Suprapubic skin (tissue), 4 donors: Measurements from ENCODE around the gene JMJD8. TPM values are rescaled to one million over a fixed set of nuclear protein-coding genes. Genes with fewer than 3 reads are reported as not detected.
A peak's percentile ranks its signal among the peaks of the same experiment; 100 is the strongest.

Experiments
- DNase-seq, 2 donors: peaks; one replicate each; pipeline ENCODE4 v3.0.0-alpha.2; 2019; ENCODE audit warnings: low spot score in 2 of 2
- H3K27ac ChIP-seq: fragments of 200-600 bp; sonication (generic); one replicate; pipeline ENCODE4 v1.5.1; 2019
- H3K27me3 ChIP-seq: fragments of 200-600 bp; sonication (generic); one replicate; pipeline ENCODE4 v1.5.1; 2019
- H3K36me3 ChIP-seq: fragments of 200-600 bp; sonication (generic); one replicate; pipeline ENCODE4 v1.5.1; 2019
- H3K4me1 ChIP-seq: fragments of 200-600 bp; sonication (generic); one replicate; pipeline ENCODE4 v1.5.1; 2019
- H3K4me3 ChIP-seq: fragments of 200-600 bp; sonication (generic); one replicate; pipeline ENCODE4 v1.5.1; 2019; ENCODE audit warnings: mild to moderate bottlenecking
- H3K9me3 ChIP-seq: fragments of 200-600 bp; sonication (generic); one replicate; pipeline ENCODE4 v1.5.1; 2019
- CTCF ChIP-seq, 2 donors: fragments of 200-600 bp in 1 of 2; fragments of 450-650 bp in 1 of 2; sonication (generic) in 1 of 2; IDR thresholded peaks; one replicate each; pipeline ENCODE4 v1.5.1; 2016 to 2019; ENCODE audit warnings: antibody characterized with exemption in 2 of 2, mild to moderate bottlenecking in 1 of 2, moderate library complexity in 1 of 2
- EP300 ChIP-seq: sonication (generic); formaldehyde crosslinking; IDR thresholded peaks from one replicate; pipeline ENCODE4 v1.6.1; 2017; ENCODE audit warnings: antibody characterized with exemption
- POLR2A ChIP-seq, 2 donors: fragments of 450-650 bp; IDR thresholded peaks; one replicate each; pipeline ENCODE4 v1.6.1; 2017; ENCODE audit warnings: antibody characterized with exemption in 2 of 2, mild to moderate bottlenecking in 2 of 2, moderate library complexity in 2 of 2
- POLR2AphosphoS5 ChIP-seq, 3 donors: sonication (generic); formaldehyde crosslinking; IDR thresholded peaks; one replicate each; pipeline ENCODE4 v1.6.1; 2017; ENCODE audit warnings: antibody characterized with exemption in 3 of 3
- WGBS: methylation state at CpG from one replicate; pipeline ENCODE4 v1.1.5; 2018; 5-methylcytosine and 5-hydroxymethylcytosine counted together
- total RNA-seq, 4 donors: library from RNA; depleted of rRNA; stranded (reverse); fragments of >200 nt; gene quantifications; one replicate each; pipeline ENCODE4 v1.1.0, GENCODE V29; 2016

The JMJD8 gene
- total RNA-seq, 4 donors from 2014 or later: 47.0 to 87.4 (median 60.5) TPM

- peaks cover 37% of the 10 kb centered on the region for H3K36me3 ChIP-seq
- no peak for DNase-seq
- peaks cover 4% of the 10 kb centered on the region for H3K27me3 ChIP-seq
- WGBS: 0% methylated on average over 3 of the region's 73 CpGs
- H3K9me3 ChIP-seq: no peaks in the 10 kb centered on the region
- H3K4me3 ChIP-seq: peak within 1 kb of the TSS; percentile 38
- no peak for TF ChIP-seq POLR2A (IDR thresholded peaks at IDR 0.05)
- no peak for TF ChIP-seq POLR2AphosphoS5 (IDR thresholded peaks at IDR 0.05)
- TF ChIP-seq CTCF (IDR thresholded peaks at IDR 0.05): no peak
- TF ChIP-seq EP300: no peak
- H3K4me1 ChIP-seq: peaks cover 54% of the 10 kb centered on the region
- H3K27ac ChIP-seq: no peak within 1 kb of the TSS
These were observed 8.9 kb downstream of the JMJD8 start, which contains the start of gene RHBDL1 for GRCh38 chr16:674968-675883. Gene RHBDL1, plus strand, starts transcription at chr16:675671. Its CDS starts 120 bp downstream, at chr16:675791.

GRCh38 chr16:674214-674881 is 9.8 kb downstream of the JMJD8 start:
- Histone ChIP-seq H3K27ac (no peak overlapping the region), H3K36me3 (peaks cover 46% of the 10 kb centered on the region), H3K4me3 (no peak overlapping the region), H3K4me1 (peaks cover 50% of the 10 kb centered on the region), H3K27me3 (peaks cover 4% of the 10 kb centered on the region), H3K9me3 (no peaks in the 10 kb centered on the region)
- no peak for DNase-seq
- TF ChIP-seq CTCF (IDR thresholded peaks at IDR 0.05): no peak
- TF ChIP-seq POLR2A (IDR thresholded peaks at IDR 0.05): no peak
- no peak for TF ChIP-seq EP300
- 70% methylated on average over 6 of the region's 22 CpGs for WGBS

- Histone ChIP-seq H3K4me3 (no peak overlapping the region), H3K27me3 (peaks cover 4% of the 10 kb centered on the region), H3K27ac (no peak overlapping the region), H3K9me3 (no peaks in the 10 kb centered on the region), H3K4me1 (peaks cover 50% of the 10 kb centered on the region), H3K36me3 (peaks cover 51% of the 10 kb centered on the region)
- no CpG with 5 or more reads among the region's 18 CpGs for WGBS
- no peak for DNase-seq
- TF ChIP-seq EP300 (no peak), POLR2A (IDR thresholded peaks at IDR 0.05) (no peak), CTCF (IDR thresholded peaks at IDR 0.05) (no peak), POLR2AphosphoS5 (IDR thresholded peaks at IDR 0.05) (no peak)
These were observed 10.6 kb downstream of the JMJD8 start for GRCh38 chr16:673399-673991.

GRCh38 chr16:672851-673250 is 11.3 kb downstream of the JMJD8 start:
- TF ChIP-seq EP300 (no peak), POLR2AphosphoS5 (IDR thresholded peaks at IDR 0.05) (no peak), POLR2A (IDR thresholded peaks at IDR 0.05) (no peak), CTCF (IDR thresholded peaks at IDR 0.05) (no peak)
- 96% methylated on average over 20 of the region's 21 CpGs for WGBS
- Histone ChIP-seq H3K4me3 (no peak overlapping the region), H3K9me3 (no peaks in the 10 kb centered on the region), H3K4me1 (peaks cover 44% of the 10 kb centered on the region), H3K36me3 (peaks cover 51% of the 10 kb centered on the region), H3K27me3 (peaks cover 4% of the 10 kb centered on the region), H3K27ac (no peak overlapping the region)
- no peak for DNase-seq

GRCh38 chr16:672371-672770 is 11.8 kb downstream of the JMJD8 start:
- no peak overlapping the region for H3K27ac ChIP-seq
- TF ChIP-seq CTCF (IDR thresholded peaks at IDR 0.05) (no peak), POLR2AphosphoS5 (IDR thresholded peaks at IDR 0.05) (no peak), POLR2A (IDR thresholded peaks at IDR 0.05) (no peak), EP300 (no peak)
- DNase-seq: no peak
- 92% methylated on average over 11 of the region's 19 CpGs for WGBS
- H3K4me1 ChIP-seq: peaks cover 44% of the 10 kb centered on the region
- peaks cover 2% of the 10 kb centered on the region for H3K27me3 ChIP-seq
- peaks cover 51% of the 10 kb centered on the region for H3K36me3 ChIP-seq
- no peak overlapping the region for H3K4me3 ChIP-seq
- H3K9me3 ChIP-seq: no peaks in the 10 kb centered on the region
